Osteoblast (primary cell): ENCODE data around the gene ILRUN. TPM values are rescaled to one million over a fixed set of nuclear protein-coding genes. Genes with fewer than 3 reads are reported as not detected.
"Not testable (repeated sequence)": the region's sequence is repeated elsewhere in the genome, so short reads cannot be mapped to it uniquely, and the experiment has no call there.

ENCODE experiments used
- DNase-seq: peaks from one replicate; pipeline ENCODE4 v3.0.0; 2011; ENCODE audit warnings: low spot score, mixed read lengths; ENCODE audit not compliant: insufficient read length; ENCODE audit errors: missing footprints
- H2AFZ ChIP-seq: 2 replicates; pipeline ENCODE4 v1.6.0; 2011; ENCODE audit warnings: mild to moderate bottlenecking, low read length
- H3K27ac ChIP-seq: 2 replicates; pipeline ENCODE4 v1.5.1; 2011; ENCODE audit warnings: mild to moderate bottlenecking, low read depth, low read length, moderate library complexity
- H3K27me3 ChIP-seq: 2 replicates; pipeline ENCODE4 v1.6.0; 2012; ENCODE audit warnings: mild to moderate bottlenecking, control low read depth, inconsistent platforms, low read length, moderate library complexity; ENCODE audit not compliant: insufficient read depth
- H3K36me3 ChIP-seq: 2 replicates; pipeline ENCODE4 v1.5.1; 2011; ENCODE audit warnings: mild to moderate bottlenecking, low read length, control low read depth, moderate library complexity; ENCODE audit not compliant: insufficient read depth
- H3K4me1 ChIP-seq: 2 replicates; pipeline ENCODE4 v1.5.1; 2011; ENCODE audit warnings: mild to moderate bottlenecking, low read length, control low read depth, moderate library complexity; ENCODE audit not compliant: insufficient read depth
- H3K4me2 ChIP-seq: 2 replicates; pipeline ENCODE4 v1.6.0; 2011; ENCODE audit warnings: mild to moderate bottlenecking, low read length; ENCODE audit not compliant: insufficient read depth
- H3K4me3 ChIP-seq: fragments of 200-600 bp; sonication (generic); 3 replicates; pipeline ENCODE4 v1.5.1; 2012; ENCODE audit warnings: mild to moderate bottlenecking, low read length, inconsistent platforms; ENCODE audit not compliant: insufficient read depth
- H3K79me2 ChIP-seq: 2 replicates; pipeline ENCODE4 v1.6.0; 2012; ENCODE audit warnings: mild to moderate bottlenecking, low read length, control low read depth, inconsistent platforms; ENCODE audit not compliant: insufficient read depth
- H3K9me3 ChIP-seq: 2 replicates; pipeline ENCODE4 v1.5.1; 2011; ENCODE audit warnings: low read depth, low read length, control low read depth
- H4K20me1 ChIP-seq: 2 replicates; pipeline ENCODE4 v1.6.0; 2012; ENCODE audit warnings: mild to moderate bottlenecking, low read length, control low read depth; ENCODE audit not compliant: insufficient read depth
- total RNA-seq: library from RNA; depleted of rRNA; stranded (reverse); fragments of >200 nt; gene quantifications from 2 replicates; pipeline ENCODE4 v1.2.3, GENCODE V29; 2012
- TF ChIP-seq, protein P1 (sequence below): IDR thresholded peaks from 2 replicates; pipeline ENCODE4 v1.5.1; 2011; ENCODE audit warnings: mild to moderate bottlenecking, low read depth, low read length, moderate library complexity; ENCODE audit errors: extremely low read depth

Gene ILRUN
- total RNA-seq, 1 donor: 38.0 TPM

DNA sequence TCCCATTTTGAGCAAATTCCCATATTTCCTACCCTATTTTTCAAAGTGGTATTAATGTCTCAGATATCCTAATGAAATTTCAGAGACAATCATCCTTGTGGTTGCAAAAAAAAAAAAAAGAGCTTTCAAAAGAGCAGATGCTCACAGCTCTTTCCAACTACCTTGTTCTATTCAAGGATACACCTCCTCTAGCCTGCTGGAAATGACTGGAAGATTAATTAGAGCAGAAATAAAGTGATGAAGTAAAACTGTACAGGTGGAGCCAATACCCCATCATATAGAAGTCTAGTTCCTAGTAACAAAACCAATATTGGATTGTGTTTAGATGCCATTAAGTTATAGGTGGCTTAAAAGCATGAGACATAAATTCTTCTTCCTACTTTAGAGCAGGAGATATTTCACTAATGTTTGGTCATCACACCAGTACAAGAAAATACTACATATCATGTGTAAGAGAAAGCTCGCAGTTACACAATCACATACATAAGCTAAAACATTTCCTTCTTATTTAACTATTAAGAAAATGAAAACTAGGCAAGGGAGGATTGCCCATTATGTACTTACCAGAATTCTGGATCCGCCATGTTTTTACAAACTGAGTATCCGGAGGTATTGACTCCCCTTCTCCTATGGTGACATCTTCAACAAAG is 42.4 kb downstream of the ILRUN start:
- DNase-seq: no peak
- Histone ChIP-seq H2AFZ (no peak overlapping the region), H3K4me1 (peaks cover 30% of the 10 kb centered on the region), H3K4me2 (no peak overlapping the region), H3K27ac (no peak overlapping the region), H3K4me3 (no peak overlapping the region), H3K79me2 (peaks cover 77% of the 10 kb centered on the region), H3K9me3 (no peaks in the 10 kb centered on the region), H4K20me1 (peaks cover 5% of the 10 kb centered on the region), H3K27me3 (no peaks in the 10 kb centered on the region), H3K36me3 (peaks cover 14% of the 10 kb centered on the region)
- TF ChIP-seq, protein P1, sequence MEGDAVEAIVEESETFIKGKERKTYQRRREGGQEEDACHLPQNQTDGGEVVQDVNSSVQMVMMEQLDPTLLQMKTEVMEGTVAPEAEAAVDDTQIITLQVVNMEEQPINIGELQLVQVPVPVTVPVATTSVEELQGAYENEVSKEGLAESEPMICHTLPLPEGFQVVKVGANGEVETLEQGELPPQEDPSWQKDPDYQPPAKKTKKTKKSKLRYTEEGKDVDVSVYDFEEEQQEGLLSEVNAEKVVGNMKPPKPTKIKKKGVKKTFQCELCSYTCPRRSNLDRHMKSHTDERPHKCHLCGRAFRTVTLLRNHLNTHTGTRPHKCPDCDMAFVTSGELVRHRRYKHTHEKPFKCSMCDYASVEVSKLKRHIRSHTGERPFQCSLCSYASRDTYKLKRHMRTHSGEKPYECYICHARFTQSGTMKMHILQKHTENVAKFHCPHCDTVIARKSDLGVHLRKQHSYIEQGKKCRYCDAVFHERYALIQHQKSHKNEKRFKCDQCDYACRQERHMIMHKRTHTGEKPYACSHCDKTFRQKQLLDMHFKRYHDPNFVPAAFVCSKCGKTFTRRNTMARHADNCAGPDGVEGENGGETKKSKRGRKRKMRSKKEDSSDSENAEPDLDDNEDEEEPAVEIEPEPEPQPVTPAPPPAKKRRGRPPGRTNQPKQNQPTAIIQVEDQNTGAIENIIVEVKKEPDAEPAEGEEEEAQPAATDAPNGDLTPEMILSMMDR: no peak

DNA sequence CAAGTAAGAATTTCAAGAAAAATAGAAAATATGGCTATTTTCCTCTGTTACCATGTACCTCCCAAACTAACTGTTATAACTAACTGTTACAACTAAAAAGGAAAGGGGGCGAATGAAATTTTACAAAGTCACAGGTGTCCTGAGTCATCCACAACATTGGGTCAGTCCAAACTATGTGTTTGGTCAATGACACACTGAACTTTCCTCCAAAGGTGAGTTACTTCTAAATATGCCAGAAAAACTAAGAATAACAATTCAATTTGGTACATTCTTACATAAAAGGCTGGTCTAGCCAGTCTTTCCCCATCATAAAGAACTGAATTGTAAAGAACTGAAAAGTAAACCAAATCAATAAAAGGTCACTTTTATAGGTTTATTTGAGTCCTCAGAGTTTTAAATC is 44.3 kb downstream of the ILRUN start:
- Histone ChIP-seq H2AFZ (no peak overlapping the region), H3K27ac (no peak overlapping the region), H3K79me2 (peaks cover 88% of the 10 kb centered on the region), H3K9me3 (no peaks in the 10 kb centered on the region), H3K27me3 (no peaks in the 10 kb centered on the region), H3K36me3 (peaks cover 18% of the 10 kb centered on the region), H3K4me2 (no peak overlapping the region), H3K4me3 (no peak overlapping the region), H4K20me1 (peaks cover 15% of the 10 kb centered on the region), H3K4me1 (peaks cover 19% of the 10 kb centered on the region)
- TF ChIP-seq, protein P1: no peak
- DNase-seq: no peak

DNA sequence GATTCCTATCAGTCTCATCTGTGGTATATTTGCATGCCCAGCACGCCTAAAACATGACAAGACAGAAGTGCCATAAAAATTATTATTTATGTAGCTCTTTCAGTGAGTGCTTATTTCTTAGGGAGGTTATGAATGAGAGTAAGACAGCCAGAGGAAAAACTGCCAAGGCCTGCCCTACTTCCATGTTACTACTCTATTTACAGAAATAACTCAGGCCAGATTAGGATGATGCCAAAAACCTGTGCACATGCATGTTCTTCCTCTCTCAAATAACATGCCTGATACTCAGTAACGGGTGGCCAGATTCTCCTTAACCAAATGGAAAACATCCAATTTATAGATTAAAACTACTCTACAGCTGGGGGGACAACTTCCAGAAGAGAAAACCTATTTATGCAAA is 45.7 kb downstream of the ILRUN start:
- Histone ChIP-seq H3K4me1 (peaks cover 5% of the 10 kb centered on the region), H4K20me1 (peaks cover 19% of the 10 kb centered on the region), H3K4me2 (no peak overlapping the region), H3K4me3 (no peak overlapping the region), H3K36me3 (peaks cover 24% of the 10 kb centered on the region), H3K9me3 (no peaks in the 10 kb centered on the region), H3K79me2 (peaks cover 91% of the 10 kb centered on the region), H3K27ac (no peak overlapping the region), H2AFZ (no peak overlapping the region), H3K27me3 (no peaks in the 10 kb centered on the region)
- TF ChIP-seq, protein P1: no peak
- DNase-seq: no peak

DNA sequence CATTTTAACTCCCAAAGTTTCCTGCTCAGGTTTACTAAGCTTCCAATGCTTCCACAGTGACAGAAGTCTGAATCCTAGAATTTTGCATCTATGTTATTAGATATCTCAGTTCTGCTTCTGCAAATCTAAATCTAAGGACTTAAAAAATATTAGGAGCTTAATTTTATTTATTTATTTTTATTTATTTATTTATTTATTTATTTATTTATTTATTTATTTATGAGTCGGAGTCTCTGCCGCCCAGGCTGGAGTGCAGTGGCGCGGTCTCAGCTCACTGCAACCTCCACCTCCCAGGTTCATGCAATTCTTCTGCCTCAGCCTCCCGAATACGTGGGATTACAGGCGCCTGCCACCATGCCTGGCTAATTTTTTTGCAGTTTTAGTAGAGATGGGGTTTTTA is 46.3 kb downstream of the ILRUN start:
- H3K27ac ChIP-seq, DNase-seq, H2AFZ ChIP-seq, H3K4me3 ChIP-seq, H3K4me2 ChIP-seq, H3K4me1 ChIP-seq, H3K27me3 ChIP-seq, H3K9me3 ChIP-seq: not testable (repeated sequence)
- Histone ChIP-seq H4K20me1 (peaks cover 19% of the 10 kb centered on the region), H3K36me3 (peaks cover 29% of the 10 kb centered on the region), H3K79me2 (peaks cover 89% of the 10 kb centered on the region)
